Measurements from ENCODE around the gene CCDC127.
"Not testable (repeated sequence)": the region's sequence is repeated elsewhere in the genome, so short reads cannot be mapped to it uniquely, and the experiment has no call there.

Gene CCDC127

DNA sequence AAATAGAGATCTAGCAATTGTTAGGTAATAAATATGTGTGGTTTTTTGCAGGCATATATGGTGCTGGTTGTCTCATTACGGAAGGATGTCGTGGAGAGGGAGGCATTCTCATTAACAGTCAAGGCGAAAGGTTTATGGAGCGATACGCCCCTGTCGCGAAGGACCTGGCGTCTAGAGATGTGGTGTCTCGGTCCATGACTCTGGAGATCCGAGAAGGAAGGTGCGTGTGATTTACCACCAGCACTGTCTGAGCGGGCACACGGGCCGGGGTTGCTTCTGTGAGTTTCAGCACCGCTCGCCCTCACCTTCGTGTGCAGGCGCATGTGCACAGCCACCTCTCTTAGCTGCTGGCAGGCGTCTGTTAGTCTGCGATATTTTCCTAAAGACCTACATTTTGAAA lies 15.5 kb upstream of the CCDC127 start:
- DNase-seq = not testable (repeated sequence)

DNA sequence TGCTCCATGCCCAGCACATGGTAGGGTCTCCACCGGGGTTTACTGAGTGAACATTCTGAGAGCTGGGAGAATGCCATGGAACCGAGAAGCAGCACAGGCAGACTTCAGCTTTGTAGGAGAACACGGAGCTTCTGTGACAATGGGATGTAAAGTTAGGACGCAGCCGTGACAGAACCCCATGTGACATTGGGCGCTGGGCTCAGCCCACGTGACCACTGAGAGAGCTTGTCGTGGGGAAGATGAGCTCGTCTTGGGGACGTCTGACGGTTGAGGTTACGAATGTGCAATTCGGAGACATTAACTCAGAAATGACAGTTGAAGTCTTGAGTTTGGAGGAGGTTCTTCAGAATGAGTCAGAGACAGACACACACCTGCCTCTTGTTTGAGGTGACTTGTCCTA lies 13.7 kb upstream of the CCDC127 start:
- no peak for DNase-seq

DNA sequence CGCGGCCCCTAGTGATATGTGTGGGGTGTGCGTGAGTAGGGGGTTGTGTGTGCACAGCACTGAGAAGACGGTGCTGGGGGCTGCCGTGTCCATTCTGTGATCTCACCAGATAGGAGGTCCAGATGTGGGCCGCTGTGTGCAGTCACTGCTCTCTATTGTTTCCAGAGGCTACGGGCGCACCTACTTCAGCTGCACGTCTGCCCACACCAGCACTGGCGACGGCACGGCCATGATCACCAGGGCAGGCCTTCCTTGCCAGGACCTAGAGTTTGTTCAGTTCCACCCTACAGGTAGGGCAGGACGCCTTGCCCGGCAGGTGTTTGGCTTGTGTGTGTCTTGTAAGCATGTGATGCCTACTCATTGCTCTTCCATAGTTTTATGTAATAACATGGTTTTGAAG lies 12.8 kb upstream of the CCDC127 start:
- DNase-seq = no peak

- no peak for DNase-seq
Measured at GRCh38 chr5:228886-229285, 10.9 kb upstream of the CCDC127 start.

GRCh38 chr5:227375-227774 lies 9.4 kb upstream of the CCDC127 start:
- not testable (repeated sequence) for DNase-seq

DNA sequence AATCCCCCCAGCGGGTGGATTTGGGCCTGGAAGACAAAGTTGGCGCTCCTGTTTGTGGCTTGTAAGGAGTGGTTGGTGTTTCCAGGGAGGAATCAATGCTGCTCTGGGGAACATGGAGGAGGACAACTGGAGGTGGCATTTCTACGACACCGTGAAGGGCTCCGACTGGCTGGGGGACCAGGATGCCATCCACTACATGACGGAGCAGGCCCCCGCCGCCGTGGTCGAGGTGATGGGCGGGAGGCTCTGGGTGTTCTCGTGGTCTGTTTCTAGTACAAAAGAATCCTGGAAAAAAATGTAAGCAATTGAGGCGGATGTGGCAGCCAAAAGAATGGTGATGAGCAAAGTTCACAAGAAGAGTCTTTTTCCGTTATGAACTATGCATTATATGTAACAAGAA lies 7.4 kb upstream of the CCDC127 start:
- no peak for DNase-seq

DNA sequence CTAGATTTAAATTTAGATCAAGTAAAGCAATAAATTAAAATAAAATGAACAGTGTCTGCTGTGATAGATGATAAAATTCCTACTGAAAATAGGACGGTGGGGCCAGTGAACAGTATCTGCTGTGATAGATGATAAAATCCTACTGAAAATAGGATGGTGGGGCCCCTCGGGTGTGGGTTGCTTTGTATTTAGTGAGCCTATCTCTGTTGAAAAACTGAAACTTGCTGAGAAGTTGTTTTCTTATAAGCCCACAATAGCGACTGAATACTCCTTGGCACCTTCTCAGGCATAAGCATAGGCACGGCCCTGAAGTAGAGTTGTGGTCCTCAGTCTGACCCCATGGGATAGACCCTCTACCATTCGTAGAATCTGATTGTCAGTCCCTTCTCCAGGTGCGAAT lies 5.8 kb upstream of the CCDC127 start:
- no peak for DNase-seq

DNA sequence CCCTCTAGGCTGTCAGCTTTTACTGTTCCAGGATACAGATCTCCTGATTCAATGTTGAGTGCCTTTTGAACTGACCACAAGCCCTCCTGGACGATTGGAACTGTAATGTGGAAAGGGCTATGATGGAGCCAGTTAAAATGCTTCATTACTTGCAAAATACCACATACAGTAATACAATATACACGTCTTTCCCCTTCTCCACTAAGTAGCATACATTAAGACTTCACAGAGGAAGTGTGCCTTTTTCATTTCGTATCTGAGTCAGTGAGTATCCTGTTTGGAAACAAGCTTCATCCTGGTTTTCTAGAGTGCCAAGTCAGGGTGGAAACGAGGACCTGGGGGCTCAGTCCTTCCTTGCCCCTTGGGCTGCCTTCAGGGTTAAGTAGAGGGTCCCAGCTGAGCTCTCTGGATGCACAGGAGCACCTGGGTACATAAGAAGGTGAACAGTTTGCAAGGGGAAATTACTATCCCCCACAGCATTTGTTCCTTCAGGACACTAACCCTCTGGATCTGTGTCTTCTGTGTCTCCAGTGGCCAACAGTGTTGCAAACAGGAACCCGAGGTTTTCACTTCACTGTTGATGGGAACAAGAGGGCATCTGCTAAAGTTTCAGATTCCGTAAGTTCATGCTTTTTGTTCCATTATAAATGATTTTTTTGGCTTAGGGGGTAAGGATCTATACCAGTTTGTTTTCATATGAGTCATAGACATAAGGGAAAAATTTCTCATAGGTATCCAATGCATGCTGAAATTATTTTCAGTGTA lies 5.2 kb upstream of the CCDC127 start:
- not testable (repeated sequence) for DNase-seq

GRCh38 chr5:219991-220390 lies 2.0 kb upstream of the CCDC127 start:
- DNase-seq = no peak

DNA sequence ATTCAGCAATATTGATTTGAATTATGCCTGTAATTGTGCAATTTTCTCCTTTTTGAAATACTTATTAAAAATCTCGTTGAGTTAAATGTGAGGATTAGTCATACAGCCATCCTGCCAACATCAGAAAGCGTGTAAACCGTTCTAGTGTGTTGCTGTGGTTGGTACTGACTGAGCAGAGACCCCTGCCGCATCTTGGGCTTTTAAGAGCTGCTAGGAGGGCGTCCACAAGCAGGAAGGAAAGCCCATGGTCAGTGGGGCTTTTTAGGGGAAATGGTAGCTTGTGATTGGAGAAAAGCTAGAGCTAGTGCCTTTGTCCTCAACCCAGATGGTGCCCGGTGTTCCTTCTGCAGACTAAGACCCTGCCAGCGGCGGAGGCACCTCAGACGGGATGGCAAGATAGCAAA lies 1.5 kb upstream of the CCDC127 start:
- peak; percentile 18 for DNase-seq

- DNase-seq = peak; percentile 22
Measured at GRCh38 chr5:218457-219291, 721 bp upstream of the CCDC127 start.

DNA sequence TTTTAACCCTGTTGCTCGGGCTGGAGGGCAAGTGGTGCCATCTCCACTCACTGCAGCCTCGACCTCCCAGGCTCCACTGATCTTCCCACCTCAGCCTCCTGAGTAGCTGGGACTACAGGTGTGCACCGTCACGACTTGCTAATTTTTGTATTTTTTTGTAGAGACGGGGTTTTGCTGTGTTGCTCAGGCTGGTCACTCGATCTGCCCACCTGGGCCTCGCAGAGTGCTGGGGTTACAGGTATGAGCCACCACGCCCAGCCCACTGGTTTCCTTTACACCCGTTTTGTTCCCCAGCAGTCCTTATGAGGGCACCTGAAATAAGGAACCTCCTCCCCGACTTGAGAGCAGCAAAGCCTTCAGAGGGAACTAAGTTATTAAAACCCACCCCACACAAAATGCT lies 1.9 kb downstream of the CCDC127 start:
- DNase-seq = not testable (repeated sequence)

DNA sequence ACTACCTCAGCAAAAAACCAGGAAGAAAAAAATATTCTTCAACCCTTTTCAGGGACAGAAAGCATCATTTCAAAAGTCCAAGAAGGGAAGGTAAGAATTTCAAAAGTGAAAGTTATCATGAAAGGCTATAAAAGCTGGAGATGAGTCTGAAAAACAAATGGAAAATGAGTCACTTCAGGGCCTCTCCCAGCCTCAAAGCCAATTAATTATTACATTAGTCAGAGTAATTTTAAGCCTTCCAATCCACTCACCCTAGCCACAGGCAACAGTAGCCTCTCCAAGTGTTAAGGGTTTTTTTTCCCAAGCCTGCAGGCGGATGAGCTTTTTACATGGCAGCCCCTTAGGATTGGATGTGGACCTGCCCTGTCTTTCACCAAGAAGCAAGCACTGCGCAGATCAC lies 2.7 kb downstream of the CCDC127 start:
- peak; percentile 19 for DNase-seq

GRCh38 chr5:213803-214395 lies 4.1 kb downstream of the CCDC127 start:
- DNase-seq = no peak

DNA sequence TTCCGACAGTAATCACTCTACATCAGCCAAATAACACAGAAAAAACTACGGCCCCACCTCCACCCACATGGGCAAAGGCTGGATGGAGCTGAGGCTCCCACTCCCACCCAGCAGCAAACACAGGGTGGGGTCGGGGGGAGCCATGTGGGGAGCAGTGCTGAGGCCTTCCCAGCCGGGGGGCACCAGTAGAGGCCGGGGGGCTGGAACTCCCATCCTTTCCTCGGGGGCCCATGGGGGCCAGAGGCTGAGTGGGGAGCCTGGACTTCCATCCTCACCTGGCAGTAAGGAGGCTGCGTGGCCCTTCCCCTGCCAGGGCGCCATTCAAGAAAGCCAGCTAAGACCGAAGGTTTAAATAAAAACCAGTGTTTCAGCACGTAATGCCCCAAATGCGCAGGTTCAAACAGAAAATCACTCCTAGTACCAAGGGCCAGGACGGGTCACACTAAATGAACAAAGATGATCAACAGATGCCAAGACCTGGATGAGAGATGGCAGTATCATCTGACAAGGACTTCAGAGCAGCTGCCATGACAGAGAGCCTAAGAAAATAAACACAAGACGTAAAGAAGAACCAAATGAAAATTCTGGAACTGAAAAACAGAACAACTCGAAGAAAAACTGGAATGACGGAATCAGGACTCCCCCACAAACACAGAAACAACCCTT lies 9.4 kb downstream of the CCDC127 start:
- DNase-seq = no peak

- DNase-seq = no peak
Measured at GRCh38 chr5:207599-207998, 10.4 kb downstream of the CCDC127 start.

DNA sequence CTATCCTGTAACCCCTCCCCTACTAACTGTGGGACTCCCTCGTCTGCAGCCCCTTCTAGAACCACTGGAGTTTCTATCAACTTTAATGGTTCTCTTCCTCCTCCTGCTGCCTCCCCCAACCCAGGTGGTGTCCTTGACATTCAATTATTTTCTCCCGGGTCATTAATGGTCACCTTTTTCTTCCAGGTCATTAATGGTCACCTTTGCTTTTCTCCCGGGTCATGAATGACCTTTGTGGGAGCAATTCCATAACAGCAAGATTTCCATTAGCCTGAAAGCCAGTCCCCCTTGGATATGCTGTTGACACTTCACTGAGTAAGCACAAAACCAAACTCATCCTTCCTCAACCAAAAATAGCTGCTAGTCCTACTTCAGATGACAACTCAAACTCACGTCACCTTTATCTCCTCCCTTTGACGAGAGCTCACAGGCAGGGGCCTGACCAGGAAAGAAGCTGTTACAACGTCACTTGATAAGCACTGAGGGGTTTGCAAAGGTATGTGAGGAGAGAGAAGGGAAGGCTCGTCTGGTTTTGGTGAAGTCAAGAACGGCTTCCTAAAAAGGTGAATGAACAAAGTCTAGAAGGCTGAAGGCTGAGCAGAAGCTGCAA lies 10.9 kb downstream of the CCDC127 start:
- DNase-seq = no peak

- DNase-seq = no peak
Measured at GRCh38 chr5:206406-206805, 11.5 kb downstream of the CCDC127 start.

GRCh38 chr5:204966-205670 lies 12.8 kb downstream of the CCDC127 start:
- no peak for DNase-seq

- no peak for DNase-seq
Measured at GRCh38 chr5:204462-204861, 13.5 kb downstream of the CCDC127 start.

DNA sequence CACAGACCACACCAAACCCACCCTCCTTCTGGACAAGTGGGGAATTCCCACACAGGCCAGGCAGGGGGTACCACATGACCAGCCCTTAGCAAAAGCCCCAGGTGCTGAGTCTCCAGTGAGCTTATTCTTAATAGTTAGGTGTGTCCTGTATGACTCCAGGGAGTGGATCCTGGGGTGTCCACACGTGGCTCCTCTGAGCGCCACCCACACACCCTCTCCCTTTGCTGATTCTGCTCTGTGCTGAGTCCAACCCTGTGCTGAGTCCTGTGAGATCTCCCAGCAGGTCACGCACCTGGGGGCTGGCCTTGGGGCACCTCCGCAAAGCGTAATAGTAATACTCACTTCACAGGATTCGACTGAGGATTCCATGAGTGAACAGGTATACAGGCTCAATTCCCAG lies 14.0 kb downstream of the CCDC127 start:
- no peak for DNase-seq
